ENCODE results near the gene PRMT6. TPM values are rescaled to one million over a fixed set of nuclear protein-coding genes. Genes with fewer than 3 reads are reported as not detected.

PRMT6 gene
- polyA plus RNA-seq, 2 of the 4 experiments (the other 2 are of a cell fraction): not detected

- no peak for ATAC-seq
- no peak overlapping the region for H3K4me2 ChIP-seq
- H3K27ac ChIP-seq: no peak overlapping the region
- no peaks in the 10 kb centered on the region for H3K4me1 ChIP-seq
- no peak overlapping the region for H3K4me3 ChIP-seq
- 0% methylated on average over 3 of the region's 3 CpGs for WGBS (ENCODE audit: missing lambda C conversion rate)
- TF ChIP-seq NPAS2 (CRISPR knock-in tag; IDR thresholded peaks at IDR 0.05; ENCODE audit: borderline replicate concordance) (no peak), KDM1A (IDR thresholded peaks at IDR 0.05; ENCODE audit: low read depth) (no peak), NFE2L2 (conservative IDR thresholded peaks at IDR 0.05; ENCODE audit: low read length) (no peak), CBX2 (IDR thresholded peaks at IDR 0.05; ENCODE audit: borderline replicate concordance, low read depth) (no peak)
- FAIRE-seq: no peak
- no peak for DNase-seq (ENCODE audit: low read depth in 1 of 2, low spot score in 1 of 2)
- CTCF ChIA-PET: no interaction called here
- POLR2A ChIA-PET: no interaction called here
- no peaks in the 10 kb centered on the region for H3K9me3 ChIP-seq
Observed at GRCh38 chr1:107100331-107100984, 44.0 kb downstream of the PRMT6 start.

GRCh38 chr1:107105914-107106313, 49.4 kb downstream of the PRMT6 start:
- no peak for DNase-seq (ENCODE audit: low read depth in 1 of 2, low spot score in 1 of 2)
- no peak overlapping the region for H3K4me3 ChIP-seq
- H3K9me3 ChIP-seq: no peaks in the 10 kb centered on the region
- no peak overlapping the region for H3K4me2 ChIP-seq
- WGBS (ENCODE audit: missing lambda C conversion rate): 27% methylated on average over 3 of the region's 3 CpGs
- FAIRE-seq: no peak
- CTCF ChIA-PET: no interaction called here
- ATAC-seq: no peak
- TF ChIP-seq BHLHE40 (IDR thresholded peaks at IDR 0.05; ENCODE audit: low read depth, low read length): no peak
- no peak for TF ChIP-seq GATA3 (IDR thresholded peaks at IDR 0.05; ENCODE audit: borderline replicate concordance)
- no peak for TF ChIP-seq CEBPB (IDR thresholded peaks at IDR 0.05)
- TF ChIP-seq FOSB (CRISPR knock-in tag; IDR thresholded peaks at IDR 0.05): no peak
- TF ChIP-seq HMGXB4 (CRISPR knock-in tag; IDR thresholded peaks at IDR 0.05; ENCODE audit: borderline replicate concordance): no peak
- TF ChIP-seq POLR2AphosphoS2 (conservative IDR thresholded peaks at IDR 0.05; ENCODE audit: low read length): no peak
- no peak for TF ChIP-seq ATOH8 (CRISPR knock-in tag; IDR thresholded peaks at IDR 0.05; ENCODE audit: low read depth)
- no peak for TF ChIP-seq RAD21 (conservative IDR thresholded peaks at IDR 0.05 in 1 of 2, IDR thresholded peaks at IDR 0.05 in 1 of 2)
- POLR2A ChIA-PET: no interaction called here
- H3K4me1 ChIP-seq: no peaks in the 10 kb centered on the region
- no peak overlapping the region for H3K27ac ChIP-seq

Other genes starting within 250 kb of the PRMT6 start
- not detected in 2 replicates for gene NTNG1, start 84.4 kb downstream of the PRMT6 start, polyA plus RNA-seq (2011; rRNA removed)
- gene NTNG1, start 84.4 kb downstream of the PRMT6 start, polyA plus RNA-seq (2017; fragmentation: RNase III; extraction: RNeasy Plus Mini Kit Qiagen cat#74134 plus additional on column Dnase treatment): not detected in 3 replicates